ENCODE data around the gene CDC27.

GRCh38 chr17:47120521-47121095 lies 68.5 kb downstream of the CDC27 start:
- TF ChIP-seq CTCF (IDR thresholded peaks at IDR 0.05; ENCODE audit: borderline replicate concordance, extremely low read depth, low read length, poor library complexity, severe bottlenecking): no peak
- TF ChIP-seq EZH2 (IDR thresholded peaks at IDR 0.05; ENCODE audit: borderline replicate concordance, low read depth, low read length, severe bottlenecking): no peak
